GM13976 (cell line): ENCODE data around the gene RAD1.

ENCODE experiments used
- DNase-seq: peaks from one replicate; pipeline ENCODE4 v3.0.0; 2012; ENCODE audit warnings: low spot score
- CTCF ChIP-seq: IDR thresholded peaks from 2 replicates; pipeline ENCODE4 v1.5.1; 2012; ENCODE audit warnings: borderline replicate concordance, mild to moderate bottlenecking; ENCODE audit not compliant: insufficient read depth; ENCODE audit errors: extremely low read depth, missing control alignments, control extremely low read depth
- in situ Hi-C: fragments of 300-500 bp; cut with MboI; formaldehyde crosslinking; loops from one replicate; pipeline ENCODE4 v1.12.0; 2022; ENCODE audit warnings: low sequenced_read_pairs, mixed read lengths, inconsistent platforms; ENCODE audit not compliant: unreplicated experiment

RAD1 gene

GRCh38 chr5:34941936-34942335 is 26.6 kb upstream of the RAD1 start:
- DNase-seq, result no peak
- no peak for TF ChIP-seq CTCF
- in situ Hi-C loops, result no loop called here

GRCh38 chr5:34932947-34933346 is 17.6 kb upstream of the RAD1 start:
- TF ChIP-seq CTCF, result no peak
- DNase-seq, result no peak
- in situ Hi-C loops, result no loop called here

GRCh38 chr5:34930870-34931269 is 15.6 kb upstream of the RAD1 start:
- TF ChIP-seq CTCF, result no peak
- in situ Hi-C loops, result no loop called here
- no peak for DNase-seq

GRCh38 chr5:34930462-34930844 is 15.1 kb upstream of the RAD1 start:
- DNase-seq, result no peak
- no peak for TF ChIP-seq CTCF
- in situ Hi-C loops, result no loop called here

- DNase-seq, result peak; percentile 90
- in situ Hi-C loops, result no loop called here
- TF ChIP-seq CTCF, result no peak
Observed at GRCh38 chr5:34929720-34930461, 14.6 kb upstream of the RAD1 start.

GRCh38 chr5:34929134-34929719 is 13.9 kb upstream of the RAD1 start, which contains the start of gene DNAJC21:
TSS of gene DNAJC21 (plus strand) at chr5:34929559. CDS start at chr5:34929820, 261 bp downstream.
- DNase-seq, result peak; percentile 99
- in situ Hi-C loops, result no loop called here
- TF ChIP-seq CTCF, result no peak
